ENCODE results near the gene NUDT4.
"Not testable (repeated sequence)": the region's sequence is repeated elsewhere in the genome, so short reads cannot be mapped to it uniquely, and the experiment has no call there.

The NUDT4 gene

DNA sequence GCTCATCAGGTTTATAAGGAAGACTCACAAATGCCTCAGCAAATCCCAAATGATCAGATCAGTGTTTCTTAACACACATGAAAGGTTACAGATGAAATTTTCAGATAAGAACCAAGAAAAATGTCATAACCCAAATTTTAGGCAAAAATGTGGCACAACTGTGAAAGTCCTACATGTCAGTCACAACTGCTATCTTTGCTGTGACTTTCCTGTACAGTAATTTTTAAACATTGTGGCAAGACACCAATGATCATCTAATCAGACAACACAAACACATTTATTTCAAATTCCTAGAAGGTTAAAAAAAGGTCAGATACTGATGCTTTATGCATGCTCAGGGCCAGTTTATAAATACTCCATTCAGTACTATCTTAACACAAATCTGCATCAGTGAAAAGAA is 31.1 kb downstream of the NUDT4 start:
- TF ChIP-seq CTCF (IDR thresholded peaks at IDR 0.05; ENCODE audit: insufficient read depth, low read length): no peak
- DNase-seq (ENCODE audit: low read depth in 1 of 2, low spot score in 1 of 2): no peak
- Histone ChIP-seq H3K27me3 (ENCODE audit: insufficient read depth, poor library complexity, severe bottlenecking) (no peaks in the 10 kb centered on the region), H3K27ac (replicated peaks) (no peak overlapping the region), H3K4me3 (replicated peaks; ENCODE audit: insufficient read depth, low read length) (no peak overlapping the region)

- not testable (repeated sequence) for H3K27me3 ChIP-seq (ENCODE audit: insufficient read depth, poor library complexity, severe bottlenecking); DNase-seq (ENCODE audit: low read depth in 1 of 2, low spot score in 1 of 2); H3K4me3 ChIP-seq (replicated peaks; ENCODE audit: insufficient read depth, low read length); H3K27ac ChIP-seq (replicated peaks)
Observed at GRCh38 chr12:93409343-93410187, 31.8 kb downstream of the NUDT4 start.

DNA sequence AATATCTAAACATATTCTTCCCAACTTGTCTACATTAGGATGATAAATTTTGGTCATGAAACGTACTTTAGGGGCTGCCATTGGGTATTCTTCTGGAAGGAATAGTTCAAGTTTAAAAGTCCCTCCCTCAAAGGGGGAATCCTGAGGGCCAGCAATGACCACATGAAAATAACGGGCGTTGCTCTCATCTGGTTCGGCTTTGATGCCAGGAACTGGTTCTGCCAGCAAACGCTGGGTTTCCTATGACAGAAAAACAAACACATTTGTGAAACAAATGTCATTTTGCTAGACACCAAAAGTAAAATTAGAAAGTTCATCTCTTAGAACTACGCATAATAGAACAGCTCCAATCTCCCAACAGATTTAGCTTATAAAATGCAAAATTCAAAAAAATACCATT is 33.3 kb downstream of the NUDT4 start:
- H3K4me3 ChIP-seq (replicated peaks; ENCODE audit: insufficient read depth, low read length); H3K27me3 ChIP-seq (ENCODE audit: insufficient read depth, poor library complexity, severe bottlenecking); DNase-seq (ENCODE audit: low read depth in 1 of 2, low spot score in 1 of 2); H3K27ac ChIP-seq (replicated peaks): not testable (repeated sequence)

GRCh38 chr12:93412396-93412795 is 34.7 kb downstream of the NUDT4 start:
- not testable (repeated sequence) for H3K27ac ChIP-seq (replicated peaks); H3K27me3 ChIP-seq (ENCODE audit: insufficient read depth, poor library complexity, severe bottlenecking); H3K4me3 ChIP-seq (replicated peaks; ENCODE audit: insufficient read depth, low read length); DNase-seq (ENCODE audit: low read depth in 1 of 2, low spot score in 1 of 2)

DNA sequence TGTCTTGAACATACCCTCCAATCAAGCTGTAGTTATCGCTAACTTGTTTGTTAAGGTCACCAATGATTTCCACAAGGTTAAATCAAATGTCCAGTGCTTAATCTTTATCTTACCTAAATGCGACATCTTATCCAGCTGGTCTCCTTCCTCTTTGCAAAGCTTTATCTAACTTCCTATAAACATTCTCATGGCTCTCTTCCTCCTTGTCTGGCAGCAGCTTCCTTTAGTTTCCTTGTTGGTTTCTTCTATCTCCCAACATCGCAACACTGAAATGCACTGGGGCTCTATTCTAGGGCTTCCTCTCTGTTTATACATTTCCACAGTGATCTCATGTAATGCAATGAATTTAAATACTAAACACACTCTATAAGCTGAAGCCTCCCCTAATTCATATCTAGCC is 35.3 kb downstream of the NUDT4 start:
- DNase-seq (ENCODE audit: low read depth in 1 of 2, low spot score in 1 of 2): peak in 1 of 2 experiments; percentile 13
- Histone ChIP-seq H3K27ac (replicated peaks) (no peak overlapping the region), H3K27me3 (ENCODE audit: insufficient read depth, poor library complexity, severe bottlenecking) (no peaks in the 10 kb centered on the region), H3K4me3 (replicated peaks; ENCODE audit: insufficient read depth, low read length) (no peak overlapping the region)
- TF ChIP-seq GABPA (IDR thresholded peaks at IDR 0.05; ENCODE audit: low read depth) (no peak), SPI1 (IDR thresholded peaks at IDR 0.05; ENCODE audit: borderline replicate concordance, low read depth) (peak; percentile 19; the same call in 1 of the 2 replicates)

DNA sequence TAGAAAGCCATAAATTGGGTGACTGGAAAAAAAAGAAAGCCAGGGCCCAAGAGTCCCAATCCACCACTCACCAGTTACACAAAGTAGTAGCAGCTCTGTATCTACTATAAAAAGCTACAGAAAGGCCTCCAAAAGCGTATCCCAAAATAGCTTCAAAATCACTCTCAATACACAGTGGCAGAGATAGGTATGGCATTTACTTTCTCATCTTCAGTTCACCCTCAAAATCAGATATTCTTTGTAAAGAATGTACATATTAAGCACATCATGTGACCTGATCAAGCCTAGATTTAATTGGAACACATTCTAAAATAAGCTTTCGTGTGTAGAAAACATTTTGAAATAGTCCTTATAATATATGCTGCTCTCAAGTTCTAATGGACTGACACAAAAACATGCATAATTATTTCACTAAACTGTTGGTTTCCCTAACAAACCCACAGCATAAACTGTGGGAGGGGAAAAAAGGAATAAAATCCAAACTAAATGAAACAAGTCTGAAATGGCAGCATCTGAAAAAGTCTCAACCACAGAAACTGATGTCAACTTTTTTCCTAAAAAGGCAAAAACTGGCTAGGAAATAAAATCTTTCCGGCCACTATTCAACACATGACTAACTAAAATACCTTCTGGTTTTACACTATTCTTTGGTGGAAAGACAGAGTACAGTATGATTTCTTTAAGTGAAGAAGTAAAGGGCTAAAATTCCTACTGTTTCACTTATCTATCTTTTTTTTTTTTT is 38.2 kb downstream of the NUDT4 start:
- no peak overlapping the region for H3K27ac ChIP-seq (replicated peaks)
- TF ChIP-seq CTCF (IDR thresholded peaks at IDR 0.05; ENCODE audit: insufficient read depth, low read length) (no peak), POLR2AphosphoS5 (IDR thresholded peaks at IDR 0.05; ENCODE audit: low read depth) (no peak), REST (IDR thresholded peaks at IDR 0.05; ENCODE audit: insufficient replicate concordance, low read depth) (no peak), SPI1 (IDR thresholded peaks at IDR 0.05; ENCODE audit: borderline replicate concordance, low read depth) (no peak), GABPA (IDR thresholded peaks at IDR 0.05; ENCODE audit: low read depth) (no peak)

More for the DNA sequence above, 38.2 kb downstream of the NUDT4 start:
- H3K4me3 ChIP-seq (replicated peaks; ENCODE audit: insufficient read depth, low read length): no peak overlapping the region
- H3K27me3 ChIP-seq (ENCODE audit: insufficient read depth, poor library complexity, severe bottlenecking): no peaks in the 10 kb centered on the region
- DNase-seq (ENCODE audit: low read depth in 1 of 2, low spot score in 1 of 2): no peak
